ENCODE results near the gene ZCCHC17.

ZCCHC17 gene

DNA sequence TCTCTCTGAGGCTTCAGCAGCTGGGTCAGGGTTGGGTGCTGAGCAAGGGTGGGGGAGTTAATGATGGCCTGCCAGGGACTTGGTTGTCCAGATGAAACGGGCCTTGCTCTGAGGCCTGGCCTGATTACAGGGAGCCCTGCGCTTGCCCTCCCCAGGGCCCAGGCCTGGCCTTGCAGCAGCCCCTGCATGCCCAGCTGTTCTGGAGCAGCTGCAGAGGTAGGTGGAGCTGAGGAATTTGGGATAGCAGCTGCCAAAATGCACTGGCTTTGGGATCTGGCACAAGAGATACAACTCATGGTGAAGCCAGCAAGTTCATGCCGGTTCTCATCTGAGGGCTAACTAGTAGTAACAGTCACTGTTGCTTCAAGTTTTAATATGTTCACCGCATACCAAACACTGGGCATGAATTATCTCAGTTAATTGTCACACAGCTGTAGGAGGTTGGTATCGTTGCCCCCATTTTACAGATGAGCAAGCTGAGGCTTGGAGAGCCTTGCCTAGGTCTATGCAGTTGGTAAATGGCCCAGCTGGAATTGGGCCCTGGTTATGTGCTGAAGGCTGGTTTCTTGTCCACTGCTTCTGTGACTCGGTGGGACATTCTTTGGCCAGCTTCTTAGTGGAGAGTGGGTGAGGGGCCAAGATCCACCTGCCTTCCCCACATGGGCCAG is 108.9 kb downstream of the ZCCHC17 start:
- TF ChIP-seq, protein P1, sequence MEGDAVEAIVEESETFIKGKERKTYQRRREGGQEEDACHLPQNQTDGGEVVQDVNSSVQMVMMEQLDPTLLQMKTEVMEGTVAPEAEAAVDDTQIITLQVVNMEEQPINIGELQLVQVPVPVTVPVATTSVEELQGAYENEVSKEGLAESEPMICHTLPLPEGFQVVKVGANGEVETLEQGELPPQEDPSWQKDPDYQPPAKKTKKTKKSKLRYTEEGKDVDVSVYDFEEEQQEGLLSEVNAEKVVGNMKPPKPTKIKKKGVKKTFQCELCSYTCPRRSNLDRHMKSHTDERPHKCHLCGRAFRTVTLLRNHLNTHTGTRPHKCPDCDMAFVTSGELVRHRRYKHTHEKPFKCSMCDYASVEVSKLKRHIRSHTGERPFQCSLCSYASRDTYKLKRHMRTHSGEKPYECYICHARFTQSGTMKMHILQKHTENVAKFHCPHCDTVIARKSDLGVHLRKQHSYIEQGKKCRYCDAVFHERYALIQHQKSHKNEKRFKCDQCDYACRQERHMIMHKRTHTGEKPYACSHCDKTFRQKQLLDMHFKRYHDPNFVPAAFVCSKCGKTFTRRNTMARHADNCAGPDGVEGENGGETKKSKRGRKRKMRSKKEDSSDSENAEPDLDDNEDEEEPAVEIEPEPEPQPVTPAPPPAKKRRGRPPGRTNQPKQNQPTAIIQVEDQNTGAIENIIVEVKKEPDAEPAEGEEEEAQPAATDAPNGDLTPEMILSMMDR (IDR thresholded peaks at IDR 0.05; ENCODE audit: poor library complexity, severe bottlenecking) = no peak
- Histone ChIP-seq H3K4me3 (ENCODE audit: severe bottlenecking) (no peak overlapping the region), H3K9me3 (ENCODE audit: severe bottlenecking) (no peaks in the 10 kb centered on the region), H3K27ac (ENCODE audit: poor library complexity, severe bottlenecking) (no peak overlapping the region), H3K27me3 (ENCODE audit: insufficient read depth, poor library complexity, severe bottlenecking) (no peaks in the 10 kb centered on the region), H3K36me3 (ENCODE audit: low read depth) (no peaks in the 10 kb centered on the region), H3K4me1 (ENCODE audit: insufficient read depth, poor library complexity, severe bottlenecking) (peaks cover 3% of the 10 kb centered on the region)
- no peak for ATAC-seq (ENCODE audit: low read depth)
- no peak for DNase-seq (ENCODE audit: low spot score)

DNA sequence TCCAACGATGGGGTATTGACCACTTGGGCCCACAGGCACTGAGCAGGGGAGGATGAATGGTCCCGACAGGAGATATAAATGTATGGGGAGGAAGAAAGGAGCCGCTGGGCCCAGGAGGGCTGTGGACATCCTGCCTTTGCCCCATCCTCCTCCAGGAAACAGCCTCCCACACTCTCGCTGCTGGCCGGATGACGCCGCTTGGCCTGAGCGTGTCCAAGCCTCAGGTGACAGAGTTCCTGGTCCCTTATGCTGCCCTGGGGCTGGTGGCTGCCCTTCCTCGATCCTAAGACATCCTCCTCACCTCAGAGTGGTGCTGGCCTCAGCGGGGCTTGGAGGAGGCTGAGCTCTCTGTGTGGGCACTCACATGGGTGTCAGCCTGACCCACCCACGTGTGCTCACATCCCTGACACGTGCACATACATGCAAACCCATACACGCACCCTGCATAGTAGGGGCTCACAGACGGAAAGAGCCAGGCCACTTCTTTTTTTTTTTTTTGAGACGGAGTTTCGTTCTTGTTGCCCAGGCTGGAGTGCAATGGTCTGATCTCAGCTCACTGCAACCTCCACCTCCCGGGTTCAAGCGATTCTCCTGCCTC is 110.3 kb downstream of the ZCCHC17 start:
- no peak overlapping the region for H3K4me3 ChIP-seq (ENCODE audit: severe bottlenecking)
- no peaks in the 10 kb centered on the region for H3K36me3 ChIP-seq (ENCODE audit: low read depth)
- H3K9me3 ChIP-seq (ENCODE audit: severe bottlenecking) = no peaks in the 10 kb centered on the region
- ATAC-seq (ENCODE audit: low read depth) = no peak
- TF ChIP-seq, protein P1 (IDR thresholded peaks at IDR 0.05; ENCODE audit: poor library complexity, severe bottlenecking) = no peak
- no peak overlapping the region for H3K27ac ChIP-seq (ENCODE audit: poor library complexity, severe bottlenecking)
- H3K27me3 ChIP-seq (ENCODE audit: insufficient read depth, poor library complexity, severe bottlenecking) = no peaks in the 10 kb centered on the region
- DNase-seq (ENCODE audit: low spot score) = no peak
- no peaks in the 10 kb centered on the region for H3K4me1 ChIP-seq (ENCODE audit: insufficient read depth, poor library complexity, severe bottlenecking)

GRCh38 chr1:31408788-31409318 is 112.0 kb downstream of the ZCCHC17 start:
- TF ChIP-seq, protein P1 (IDR thresholded peaks at IDR 0.05; ENCODE audit: poor library complexity, severe bottlenecking) = no peak
- Histone ChIP-seq H3K27me3 (ENCODE audit: insufficient read depth, poor library complexity, severe bottlenecking) (no peaks in the 10 kb centered on the region), H3K4me1 (ENCODE audit: insufficient read depth, poor library complexity, severe bottlenecking) (no peaks in the 10 kb centered on the region), H3K36me3 (ENCODE audit: low read depth) (no peaks in the 10 kb centered on the region), H3K9me3 (ENCODE audit: severe bottlenecking) (no peaks in the 10 kb centered on the region), H3K4me3 (ENCODE audit: severe bottlenecking) (no peak overlapping the region), H3K27ac (ENCODE audit: poor library complexity, severe bottlenecking) (no peak overlapping the region)
- DNase-seq (ENCODE audit: low spot score) (no peak), ATAC-seq (ENCODE audit: low read depth) (no peak)

GRCh38 chr1:31409946-31410858 is 113.4 kb downstream of the ZCCHC17 start:
- Histone ChIP-seq H3K4me1 (ENCODE audit: insufficient read depth, poor library complexity, severe bottlenecking) (no peaks in the 10 kb centered on the region), H3K9me3 (ENCODE audit: severe bottlenecking) (no peaks in the 10 kb centered on the region), H3K4me3 (ENCODE audit: severe bottlenecking) (no peak overlapping the region), H3K36me3 (ENCODE audit: low read depth) (peaks cover 7% of the 10 kb centered on the region), H3K27me3 (ENCODE audit: insufficient read depth, poor library complexity, severe bottlenecking) (no peaks in the 10 kb centered on the region), H3K27ac (ENCODE audit: poor library complexity, severe bottlenecking) (no peak overlapping the region)
- no peak for DNase-seq (ENCODE audit: low spot score)
- TF ChIP-seq, protein P1 (IDR thresholded peaks at IDR 0.05; ENCODE audit: poor library complexity, severe bottlenecking) = no peak
- ATAC-seq (ENCODE audit: low read depth) = no peak
